ENCODE measurements around the gene CDKN2A.

CDKN2A gene

GRCh38 chr9:21936161-21936560, 58.0 kb downstream of the CDKN2A start:
- no peak for DNase-seq

- DNase-seq = no peak
These were observed 58.6 kb downstream of the CDKN2A start for GRCh38 chr9:21935631-21936030.

GRCh38 chr9:21933865-21934264, 60.3 kb downstream of the CDKN2A start:
- DNase-seq = no peak

- DNase-seq = no peak
These were observed 60.9 kb downstream of the CDKN2A start for GRCh38 chr9:21933281-21933680.

GRCh38 chr9:21931428-21931827, 62.8 kb downstream of the CDKN2A start:
- no peak for DNase-seq

GRCh38 chr9:21927752-21928151, 66.4 kb downstream of the CDKN2A start:
- DNase-seq = no peak

GRCh38 chr9:21923694-21924093, 70.5 kb downstream of the CDKN2A start:
- DNase-seq = no peak

GRCh38 chr9:21919377-21920362, 74.5 kb downstream of the CDKN2A start:
- peak; percentile 13 for DNase-seq
